Mesenchymal stem cell (in vitro differentiated cells and primary cell): ENCODE results near the gene SEC11A.

Source experiments
- DNase-seq: peaks from one replicate; pipeline ENCODE4 v3.0.0-alpha.2; 2013
- H2AFZ ChIP-seq: one replicate; pipeline ENCODE4 v1.6.1; 2013; ENCODE audit warnings: low read depth, mild to moderate bottlenecking, control low read depth, inconsistent platforms, low read length, moderate library complexity
- H2AK5ac ChIP-seq: 2 replicates; pipeline ENCODE4 v1.6.1; 2013; ENCODE audit warnings: low read length, moderate library complexity, mild to moderate bottlenecking, inconsistent platforms; ENCODE audit not compliant: severe bottlenecking
- H2BK120ac ChIP-seq: one replicate; pipeline ENCODE4 v1.6.1; 2013; ENCODE audit warnings: low read depth, mild to moderate bottlenecking, inconsistent platforms, low read length, moderate library complexity
- H2BK12ac ChIP-seq, 2 experiments: one replicate each; pipeline ENCODE4 v1.6.1; 2013; ENCODE audit warnings: inconsistent platforms in 2 of 2, low read length in 2 of 2, mild to moderate bottlenecking in 2 of 2, moderate library complexity in 2 of 2, control low read depth in 1 of 2
- H2BK15ac ChIP-seq: one replicate; pipeline ENCODE4 v1.6.1; 2013; ENCODE audit warnings: mild to moderate bottlenecking, low read depth, inconsistent platforms; ENCODE audit not compliant: poor library complexity, severe bottlenecking
- H2BK5ac ChIP-seq: 2 replicates; pipeline ENCODE4 v1.6.1; 2013; ENCODE audit warnings: low read depth, mild to moderate bottlenecking, low read length, control low read depth, inconsistent platforms; ENCODE audit not compliant: poor library complexity, severe bottlenecking
- H3K14ac ChIP-seq, 2 experiments: one replicate each; pipeline ENCODE4 v1.6.1; 2013; ENCODE audit warnings: inconsistent platforms in 2 of 2, low read length in 2 of 2, control low read depth in 1 of 2, mild to moderate bottlenecking in 1 of 2, moderate library complexity in 1 of 2
- H3K18ac ChIP-seq, 2 experiments: one replicate each; pipeline ENCODE4 v1.6.1; 2013; ENCODE audit warnings: inconsistent platforms in 2 of 2, low read length in 2 of 2, control low read depth in 1 of 2, low read depth in 1 of 2, mild to moderate bottlenecking in 1 of 2
- H3K23ac ChIP-seq, 2 experiments: one replicate each; pipeline ENCODE4 v1.6.1; 2013; ENCODE audit warnings: inconsistent platforms in 2 of 2, low read length in 2 of 2, mild to moderate bottlenecking in 2 of 2, moderate library complexity in 2 of 2, control low read depth in 1 of 2
- H3K27ac ChIP-seq: 2 replicates; pipeline ENCODE4 v1.5.1; 2013; ENCODE audit warnings: mild to moderate bottlenecking, moderate library complexity, low read length, control low read depth, inconsistent platforms; ENCODE audit not compliant: poor library complexity, severe bottlenecking
- H3K27me3 ChIP-seq, 2 experiments: 2 replicates each; pipeline versions ENCODE4 v1.6.1 to v1.7.0; 2013; ENCODE audit warnings: low read length in 2 of 2, mild to moderate bottlenecking in 2 of 2, moderate library complexity in 2 of 2, control low read depth in 1 of 2, inconsistent platforms in 1 of 2; ENCODE audit not compliant: control insufficient read depth in 1 of 2, insufficient read depth in 1 of 2
- H3K36me3 ChIP-seq, 2 experiments: 2 replicates each; pipeline versions ENCODE4 v1.6.1 to v1.7.0; 2013; ENCODE audit warnings: low read length in 2 of 2, control low read depth in 1 of 2, inconsistent platforms in 1 of 2, low read depth in 1 of 2, mild to moderate bottlenecking in 1 of 2; ENCODE audit not compliant: insufficient read depth in 2 of 2, control insufficient read depth in 1 of 2
- H3K4ac ChIP-seq, 2 experiments: one replicate each; pipeline ENCODE4 v1.6.1; 2013; ENCODE audit warnings: inconsistent platforms in 2 of 2, low read length in 2 of 2, mild to moderate bottlenecking in 2 of 2, moderate library complexity in 2 of 2, control low read depth in 1 of 2, low read depth in 1 of 2
- H3K4me1 ChIP-seq: 2 replicates; pipeline ENCODE4 v1.6.1; 2013; ENCODE audit warnings: low read depth, low read length, control low read depth; ENCODE audit not compliant: control insufficient read depth, insufficient read depth
- H3K4me2 ChIP-seq: 2 replicates; pipeline ENCODE4 v1.6.1; 2013; ENCODE audit warnings: low read length, mild to moderate bottlenecking, inconsistent platforms; ENCODE audit not compliant: poor library complexity, severe bottlenecking
- H3K4me3 ChIP-seq, 2 experiments: 2 replicates each; pipeline versions ENCODE4 v1.5.1 to v1.7.0; 2013; ENCODE audit warnings: low read length in 2 of 2, mild to moderate bottlenecking in 2 of 2, control low read depth in 1 of 2, low read depth in 1 of 2; ENCODE audit not compliant: insufficient read depth in 1 of 2
- H3K79me1 ChIP-seq: replicated peaks from 2 replicates; pipeline ENCODE4 v1.6.1; 2013; ENCODE audit warnings: mild to moderate bottlenecking, control low read depth, low read length, inconsistent platforms; ENCODE audit not compliant: poor library complexity, severe bottlenecking
- H3K9ac ChIP-seq: 2 replicates; pipeline ENCODE4 v1.7.0; 2013; ENCODE audit warnings: mild to moderate bottlenecking, low read length, moderate library complexity
- H3K9me3 ChIP-seq: 2 replicates; pipeline ENCODE4 v1.7.0; 2013; ENCODE audit warnings: mild to moderate bottlenecking, low read length; ENCODE audit not compliant: control insufficient read depth
- H4K8ac ChIP-seq: one replicate; pipeline ENCODE4 v1.6.1; 2013; ENCODE audit warnings: inconsistent platforms, mild to moderate bottlenecking, low read length, moderate library complexity
- H4K91ac ChIP-seq: one replicate; pipeline ENCODE4 v1.6.1; 2013; ENCODE audit warnings: mild to moderate bottlenecking, low read length, inconsistent platforms
- WGBS: methylation state at CpG from one replicate; pipeline ENCODE4 v1.1.7; 2013; ENCODE audit warnings: mixed read lengths; 5-methylcytosine and 5-hydroxymethylcytosine counted together

The SEC11A gene

DNA sequence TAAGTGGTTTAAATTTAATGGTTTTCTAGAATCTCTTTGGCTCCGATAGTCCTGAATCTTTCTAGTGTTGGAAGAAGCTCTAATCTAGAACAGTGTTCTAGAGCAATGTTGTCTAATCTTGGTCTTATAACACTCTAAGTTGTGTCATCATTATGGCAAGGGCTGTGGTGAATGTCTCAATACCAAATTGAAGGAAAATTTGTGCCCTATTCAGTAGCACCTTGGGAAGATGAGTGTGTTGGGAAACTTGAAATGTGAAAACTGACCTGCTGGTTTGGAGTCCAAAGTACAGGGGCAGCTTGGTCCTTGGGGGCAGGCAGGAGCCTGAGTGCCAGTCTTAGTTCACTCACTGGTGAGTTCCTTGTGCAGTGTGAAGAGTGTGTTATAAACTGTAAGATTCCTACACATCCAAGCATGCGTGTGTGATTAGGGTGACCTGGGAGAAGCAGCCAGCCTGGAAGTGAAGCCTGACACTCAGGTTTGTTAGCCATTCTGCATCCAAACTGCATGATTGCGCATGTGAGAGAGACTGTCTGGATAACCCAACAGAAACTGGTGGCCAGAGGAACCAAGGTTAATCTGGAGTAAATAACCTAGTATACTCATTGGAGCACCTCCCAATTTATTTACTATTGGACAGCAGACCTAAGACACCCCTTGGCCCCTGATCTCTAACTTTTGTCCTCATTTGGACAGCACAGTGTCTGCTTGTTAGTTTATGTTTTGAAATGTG, 47.1 kb upstream of the SEC11A start:
- H3K27ac ChIP-seq = no peak overlapping the region

DNA sequence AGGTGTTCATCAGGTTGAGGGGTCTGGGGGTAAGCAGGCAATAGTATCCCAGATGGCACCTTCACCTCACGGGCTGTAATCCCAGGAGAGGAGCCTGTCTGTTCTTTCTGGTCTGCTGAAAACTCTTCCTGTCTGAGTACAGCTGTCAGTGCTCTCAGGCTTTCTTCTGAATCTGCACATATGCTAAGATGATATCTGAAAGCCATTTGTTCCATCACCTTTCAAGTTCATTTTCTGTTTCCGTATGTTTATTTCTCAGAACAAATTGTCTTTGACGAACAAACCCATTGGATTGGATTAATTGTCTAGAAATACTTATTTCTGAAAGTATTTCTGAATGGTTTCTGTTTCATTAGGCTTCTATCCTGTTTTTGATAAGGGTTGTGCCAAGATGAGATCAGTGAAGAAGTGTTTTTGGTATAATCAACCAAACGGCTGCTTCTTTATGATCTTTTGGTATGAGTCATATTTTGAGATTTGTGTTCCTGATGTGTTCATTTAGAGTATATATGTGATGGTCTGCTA, 45.7 kb upstream of the SEC11A start:
- no peak for DNase-seq
- no peak overlapping the region for H3K4me2 ChIP-seq

More for the DNA sequence above, 47.1 kb upstream of the SEC11A start:
- Histone ChIP-seq H2AK5ac (no peak overlapping the region), H3K9ac (no peak overlapping the region), H3K27me3 (no peaks in the 10 kb centered on the region), H3K4me1 (peaks cover 13% of the 10 kb centered on the region), H3K23ac (no peak overlapping the region), H4K8ac (no peak overlapping the region), H3K4me3 (no peak overlapping the region), H3K9me3 (no peaks in the 10 kb centered on the region), H2BK12ac (no peak overlapping the region), H3K4ac (no peak overlapping the region), H2BK120ac (no peak overlapping the region), H3K18ac (no peak overlapping the region), H2BK5ac (no peak overlapping the region), H2BK15ac (no peak overlapping the region), H4K91ac (no peak overlapping the region), H3K14ac (no peak overlapping the region), H3K36me3 (peaks cover 9 to 26% of the 10 kb centered on the region in 2 experiments), H2AFZ (no peak overlapping the region), H3K79me1 (peaks cover 4% of the 10 kb centered on the region), H3K4me2 (no peak overlapping the region)
- no peak for DNase-seq
- 97% methylated on average over 3 of the region's 3 CpGs for WGBS

GRCh38 chr15:84760219-84760618, 44.3 kb upstream of the SEC11A start:
- H3K36me3 ChIP-seq = peaks cover 0 to 6% of the 10 kb centered on the region in 2 experiments
- no peak overlapping the region for H3K9ac ChIP-seq
- WGBS = no CpG with 5 or more reads among the region's 1 CpG
- H3K9me3 ChIP-seq = no peaks in the 10 kb centered on the region
- no peaks in the 10 kb centered on the region for H3K27me3 ChIP-seq
- H4K8ac ChIP-seq = no peak overlapping the region
- DNase-seq = no peak
- no peak overlapping the region for H2BK12ac ChIP-seq
- no peak overlapping the region for H3K23ac ChIP-seq
- no peak overlapping the region for H3K4ac ChIP-seq
- peaks cover 4% of the 10 kb centered on the region for H3K79me1 ChIP-seq
- no peak overlapping the region for H3K27ac ChIP-seq
- no peak overlapping the region for H3K18ac ChIP-seq
- H3K4me1 ChIP-seq = peaks cover 11% of the 10 kb centered on the region
- H2BK120ac ChIP-seq = no peak overlapping the region
- no peak overlapping the region for H2AK5ac ChIP-seq
- no peak overlapping the region for H4K91ac ChIP-seq
- H2BK5ac ChIP-seq = no peak overlapping the region
- no peak overlapping the region for H2BK15ac ChIP-seq
- H2AFZ ChIP-seq = no peak overlapping the region
- H3K14ac ChIP-seq = no peak overlapping the region
- H3K4me2 ChIP-seq = no peak overlapping the region
- no peak overlapping the region for H3K4me3 ChIP-seq

More for the DNA sequence above, 45.7 kb upstream of the SEC11A start:
- Histone ChIP-seq H2BK12ac (no peak overlapping the region), H2AFZ (no peak overlapping the region), H2BK5ac (no peak overlapping the region), H3K4me1 (peaks cover 13% of the 10 kb centered on the region), H3K14ac (no peak overlapping the region), H3K4me3 (no peak overlapping the region), H3K23ac (no peak overlapping the region), H2BK120ac (no peak overlapping the region), H3K9me3 (no peaks in the 10 kb centered on the region), H3K36me3 (peaks cover 4 to 18% of the 10 kb centered on the region in 2 experiments), H3K27me3 (no peaks in the 10 kb centered on the region), H3K27ac (no peak overlapping the region), H3K79me1 (peaks cover 4% of the 10 kb centered on the region), H3K18ac (no peak overlapping the region), H4K8ac (no peak overlapping the region), H2AK5ac (no peak overlapping the region), H2BK15ac (no peak overlapping the region), H3K9ac (no peak overlapping the region), H3K4ac (no peak overlapping the region), H4K91ac (no peak overlapping the region)
- WGBS = 62% methylated on average over 3 of the region's 4 CpGs

DNA sequence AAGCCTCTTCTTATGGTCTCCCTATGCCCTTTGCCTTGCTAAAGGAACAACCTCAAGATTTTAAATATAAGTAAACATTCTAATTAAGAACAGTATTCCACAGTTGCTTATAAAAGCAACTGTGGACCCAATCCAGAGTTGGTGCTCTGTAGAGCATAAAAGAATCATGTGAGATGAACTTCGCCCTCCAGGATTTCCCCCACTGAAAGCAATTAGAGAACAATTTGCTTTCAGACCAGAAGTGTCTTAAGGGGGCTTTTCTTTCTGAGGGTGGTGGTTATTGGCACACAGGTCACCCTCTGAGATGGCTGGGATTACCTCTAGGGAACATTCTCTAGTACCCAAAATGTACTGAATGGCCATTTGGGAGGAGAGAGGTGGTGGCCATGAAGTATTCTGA, 43.1 kb upstream of the SEC11A start:
- Histone ChIP-seq H3K9ac (no peak overlapping the region), H4K91ac (no peak overlapping the region), H2BK5ac (no peak overlapping the region), H2BK120ac (no peak overlapping the region), H3K4me3 (no peak overlapping the region), H2BK12ac (no peak overlapping the region), H3K9me3 (no peaks in the 10 kb centered on the region), H2AK5ac (no peak overlapping the region), H3K27me3 (no peaks in the 10 kb centered on the region), H3K79me1 (peaks cover 4% of the 10 kb centered on the region), H3K14ac (no peak overlapping the region), H2BK15ac (no peak overlapping the region), H3K18ac (no peak overlapping the region), H2AFZ (no peak overlapping the region), H3K23ac (no peak overlapping the region), H3K4me1 (peaks cover 13% of the 10 kb centered on the region), H3K36me3 (no peaks in the 10 kb centered on the region), H3K4me2 (no peak overlapping the region), H4K8ac (no peak overlapping the region), H3K4ac (no peak overlapping the region), H3K27ac (no peak overlapping the region)
- no CpG with 5 or more reads among the region's 1 CpG for WGBS
- DNase-seq = no peak
